ENCODE measurements around the gene DSG3.
A peak's percentile ranks its signal among the peaks of the same experiment; 100 is the strongest.

DSG3 gene

DNA sequence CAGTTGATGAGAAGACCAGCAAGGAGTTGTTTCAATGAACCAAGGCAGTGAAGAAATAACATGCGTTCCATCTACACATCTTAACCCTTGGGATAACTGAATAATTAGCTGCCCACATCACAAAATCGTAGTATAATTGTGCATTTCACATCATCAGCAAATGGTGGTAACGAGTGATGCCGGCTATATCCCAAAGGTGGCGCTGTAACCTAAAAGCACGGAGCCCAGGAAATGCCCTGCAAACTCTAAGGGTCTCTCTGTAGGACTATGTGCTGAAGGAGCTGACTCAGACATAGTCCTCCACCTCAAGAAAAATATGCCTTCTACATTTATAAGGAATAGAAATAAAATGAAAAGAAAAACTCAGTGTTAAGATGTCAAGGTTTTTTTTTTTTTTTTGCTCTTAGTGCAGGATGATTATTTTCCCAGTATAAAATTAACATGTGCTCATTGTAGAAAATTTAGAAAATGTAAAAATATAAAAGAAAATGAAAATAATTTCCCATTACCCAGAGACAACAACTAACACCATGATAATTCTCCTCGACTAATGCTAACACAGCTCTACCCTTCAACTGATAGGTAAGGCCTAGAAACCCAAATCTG lies 23.1 kb upstream of the DSG3 start:
- no peaks in the 10 kb centered on the region for H3K9me3 Mint-ChIP-seq
- ATAC-seq (no peak), DNase-seq (peak in 1 of 2 donors; percentile 3)
- no peaks in the 10 kb centered on the region for H3K4me1 Mint-ChIP-seq
- H3K4me3 Mint-ChIP-seq = no peak overlapping the region
- H3K27me3 Mint-ChIP-seq = no peaks in the 10 kb centered on the region
- H3K27ac Mint-ChIP-seq = no peak overlapping the region

DNA sequence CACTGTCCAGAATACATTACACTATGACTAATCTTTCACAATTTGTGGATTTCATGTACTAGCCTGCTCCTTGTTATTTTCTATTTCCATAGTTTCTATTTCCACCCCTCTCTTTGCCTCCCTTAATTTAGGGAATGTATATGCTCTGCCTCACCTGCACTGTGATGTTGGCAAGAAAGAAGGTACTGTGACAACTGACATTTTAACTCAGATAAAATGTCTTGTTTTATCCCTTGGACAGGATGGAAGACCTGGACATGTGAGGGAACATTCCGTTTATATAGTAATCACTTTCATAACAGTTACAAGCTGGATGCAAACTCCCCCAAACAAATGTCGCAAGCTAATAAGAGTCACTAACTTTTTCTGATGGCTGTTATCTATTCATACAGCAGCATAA lies 21.5 kb upstream of the DSG3 start:
- Mint-ChIP-seq H3K27me3 (no peaks in the 10 kb centered on the region), H3K4me1 (no peaks in the 10 kb centered on the region), H3K4me3 (no peak overlapping the region), H3K27ac (no peak overlapping the region), H3K9me3 (no peaks in the 10 kb centered on the region)
- DNase-seq (no peak), ATAC-seq (no peak)

DNA sequence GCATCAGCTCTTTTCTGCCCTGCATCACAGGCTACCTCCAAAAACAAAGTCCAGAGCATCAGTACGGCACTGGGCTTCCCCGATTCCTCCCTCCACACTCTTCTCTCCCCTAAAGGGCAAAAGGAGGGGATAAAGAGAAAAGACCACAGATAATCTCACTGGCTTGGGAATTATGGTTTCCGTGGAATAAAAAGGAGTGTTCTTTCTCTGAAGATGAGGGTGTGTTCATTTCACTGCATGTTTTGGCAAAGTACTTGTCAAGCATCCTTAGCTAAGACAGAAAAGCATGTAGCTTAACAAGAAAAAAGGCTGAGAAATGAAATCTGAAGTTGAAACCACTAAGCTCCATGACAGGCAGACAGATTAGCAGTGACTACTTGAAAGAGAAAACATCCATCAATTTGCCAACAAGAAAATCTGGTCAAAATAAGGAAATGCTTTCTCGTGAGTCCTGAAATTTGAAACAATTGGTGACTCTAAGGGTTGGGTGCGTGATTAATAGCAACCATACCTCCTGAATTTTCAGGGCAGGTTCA lies 20.6 kb upstream of the DSG3 start:
- Mint-ChIP-seq H3K4me1 (no peaks in the 10 kb centered on the region), H3K27me3 (no peaks in the 10 kb centered on the region), H3K27ac (peak overlapping the region in 1 of 2 donors; percentile 30), H3K4me3 (no peak overlapping the region), H3K9me3 (no peaks in the 10 kb centered on the region)
- ATAC-seq (no peak), DNase-seq (no peak)

DNA sequence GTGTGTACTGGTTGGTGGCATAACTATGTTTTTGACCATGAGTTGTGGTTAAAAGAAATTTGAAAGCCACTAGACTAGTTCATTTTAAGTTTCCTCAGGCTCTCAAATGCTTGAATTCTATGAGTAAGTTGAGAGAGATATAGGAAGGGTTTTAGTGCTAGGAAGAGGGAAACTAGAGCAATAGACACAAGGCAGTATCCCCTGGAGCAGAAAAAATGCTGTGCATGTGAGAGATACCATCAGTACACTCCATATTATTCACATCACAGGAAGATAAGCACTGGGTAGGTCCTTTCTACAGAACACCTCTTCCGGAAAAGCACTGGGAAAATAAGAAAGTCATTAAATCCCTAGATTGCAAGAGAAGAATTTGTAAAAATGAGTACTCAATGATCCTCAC lies 19.3 kb upstream of the DSG3 start:
- no peaks in the 10 kb centered on the region for H3K27me3 Mint-ChIP-seq
- ATAC-seq (no peak), DNase-seq (no peak)
- H3K4me3 Mint-ChIP-seq = no peak overlapping the region
- no peaks in the 10 kb centered on the region for H3K9me3 Mint-ChIP-seq
- H3K4me1 Mint-ChIP-seq = no peaks in the 10 kb centered on the region
- H3K27ac Mint-ChIP-seq = no peak overlapping the region

DNA sequence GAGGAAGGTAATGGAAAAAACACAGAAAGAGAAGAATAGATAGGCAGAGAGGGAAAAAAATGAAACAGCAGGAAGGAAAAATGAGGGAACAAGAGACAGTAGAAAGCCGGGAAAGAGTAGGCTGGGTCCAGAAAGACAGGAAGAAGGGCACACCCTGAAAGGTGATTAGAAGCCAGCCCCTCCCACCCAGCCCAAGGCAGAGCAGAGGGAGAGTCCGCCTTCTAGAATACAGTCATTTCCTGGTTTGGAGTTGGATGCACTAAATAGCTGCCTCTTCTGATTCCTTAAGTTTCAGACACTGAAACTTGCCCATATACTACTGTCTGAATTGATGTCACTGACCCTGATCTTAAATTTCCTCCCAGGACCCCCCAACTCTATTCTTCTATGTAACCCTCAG lies 17.9 kb upstream of the DSG3 start:
- Mint-ChIP-seq H3K9me3 (peaks cover 0 to 7% of the 10 kb centered on the region in 2 donors), H3K4me1 (no peaks in the 10 kb centered on the region), H3K27ac (no peak overlapping the region), H3K27me3 (no peaks in the 10 kb centered on the region), H3K4me3 (no peak overlapping the region)
- DNase-seq = no peak
- ATAC-seq = no peak

DNA sequence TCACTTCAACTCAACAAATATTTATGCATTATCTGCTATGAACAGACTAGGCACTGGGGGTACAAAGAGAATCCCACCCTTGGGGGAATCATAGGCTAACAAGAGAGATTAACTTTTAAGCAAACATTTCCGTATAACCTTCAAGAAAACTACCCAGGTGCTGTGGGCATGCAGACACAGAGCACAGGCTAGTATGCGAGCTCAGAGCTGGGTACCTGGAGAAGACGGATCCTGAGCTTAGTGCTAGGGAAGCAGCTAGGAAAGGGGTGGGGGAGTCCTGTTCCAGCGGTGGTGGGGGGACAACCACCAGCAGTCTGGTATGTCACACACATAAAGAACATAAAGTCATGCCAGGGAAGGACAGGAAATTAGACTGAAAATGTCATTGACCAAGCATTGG lies 17.5 kb upstream of the DSG3 start:
- H3K4me3 Mint-ChIP-seq = no peak overlapping the region
- H3K9me3 Mint-ChIP-seq = peaks cover 0 to 9% of the 10 kb centered on the region in 2 donors
- no peak overlapping the region for H3K27ac Mint-ChIP-seq
- no peaks in the 10 kb centered on the region for H3K27me3 Mint-ChIP-seq
- DNase-seq (no peak), ATAC-seq (no peak)
- H3K4me1 Mint-ChIP-seq = no peaks in the 10 kb centered on the region

DNA sequence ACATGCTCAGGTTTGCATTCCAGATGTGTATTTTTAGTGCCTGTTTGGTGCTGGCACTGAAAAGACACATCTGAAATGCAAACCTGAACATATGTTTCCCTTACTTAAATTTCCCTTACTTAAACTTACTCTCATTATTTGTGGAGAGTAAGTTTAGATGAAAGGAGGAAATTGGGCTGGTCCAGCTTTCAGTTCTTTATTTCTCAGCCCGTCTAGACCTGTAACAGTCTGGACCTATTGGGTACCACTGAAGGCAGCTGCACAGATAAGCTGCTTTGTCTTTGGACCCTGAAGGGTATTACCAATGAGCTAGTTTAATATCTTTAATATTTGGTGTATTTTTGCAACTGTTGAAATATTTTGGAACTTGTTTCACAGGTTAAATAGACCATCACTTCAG lies 17.0 kb upstream of the DSG3 start:
- Mint-ChIP-seq H3K27me3 (no peaks in the 10 kb centered on the region), H3K27ac (no peak overlapping the region), H3K9me3 (peaks cover 0 to 9% of the 10 kb centered on the region in 2 donors), H3K4me1 (no peaks in the 10 kb centered on the region), H3K4me3 (no peak overlapping the region)
- DNase-seq (no peak), ATAC-seq (no peak)

DNA sequence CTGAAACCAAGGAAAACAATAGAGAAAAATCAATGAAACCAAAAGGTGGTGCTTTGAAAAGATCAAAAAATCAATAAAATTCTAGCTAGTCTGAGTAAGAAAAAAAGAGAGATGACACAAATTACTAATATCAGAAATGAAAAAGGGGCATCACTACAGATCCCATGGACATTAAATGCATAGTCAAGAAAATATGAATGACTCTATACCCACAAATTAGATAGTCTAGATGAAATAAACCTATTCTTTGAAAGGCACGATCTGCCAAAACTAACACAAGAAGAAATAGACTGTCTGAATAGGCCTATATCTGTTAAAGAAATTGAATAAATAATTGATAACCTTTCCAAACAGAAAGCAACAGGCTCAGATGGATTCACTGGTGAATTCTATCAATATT lies 15.2 kb upstream of the DSG3 start:
- no peaks in the 10 kb centered on the region for H3K4me1 Mint-ChIP-seq
- ATAC-seq (no peak), DNase-seq (no peak)
- H3K4me3 Mint-ChIP-seq = no peak overlapping the region
- H3K27ac Mint-ChIP-seq = no peak overlapping the region
- no peaks in the 10 kb centered on the region for H3K27me3 Mint-ChIP-seq
- H3K9me3 Mint-ChIP-seq = peaks cover 0 to 9% of the 10 kb centered on the region in 2 donors

DNA sequence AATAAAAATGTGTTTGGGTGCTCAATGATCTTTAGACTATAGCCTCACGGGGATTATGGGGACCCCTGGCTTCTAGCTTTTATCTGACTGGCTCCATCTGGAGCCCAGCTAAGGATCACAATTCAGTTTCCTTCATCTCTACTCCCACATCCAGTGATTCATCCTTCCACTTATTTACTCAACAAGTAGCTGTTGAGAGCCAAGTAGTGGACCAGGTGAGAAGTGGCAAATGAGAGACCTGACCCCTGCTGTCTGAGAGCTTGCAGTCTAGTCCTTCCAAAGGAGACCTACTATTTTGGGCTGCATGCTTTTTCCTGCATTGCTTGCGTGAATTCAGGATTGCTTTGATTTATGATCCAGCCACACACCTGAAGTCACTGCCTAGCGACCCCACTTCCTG lies 10.7 kb upstream of the DSG3 start:
- Mint-ChIP-seq H3K9me3 (peaks cover 0 to 9% of the 10 kb centered on the region in 2 donors), H3K4me3 (no peak overlapping the region), H3K27me3 (no peaks in the 10 kb centered on the region), H3K27ac (no peak overlapping the region), H3K4me1 (no peaks in the 10 kb centered on the region)
- no peak for ATAC-seq
- DNase-seq = no peak

DNA sequence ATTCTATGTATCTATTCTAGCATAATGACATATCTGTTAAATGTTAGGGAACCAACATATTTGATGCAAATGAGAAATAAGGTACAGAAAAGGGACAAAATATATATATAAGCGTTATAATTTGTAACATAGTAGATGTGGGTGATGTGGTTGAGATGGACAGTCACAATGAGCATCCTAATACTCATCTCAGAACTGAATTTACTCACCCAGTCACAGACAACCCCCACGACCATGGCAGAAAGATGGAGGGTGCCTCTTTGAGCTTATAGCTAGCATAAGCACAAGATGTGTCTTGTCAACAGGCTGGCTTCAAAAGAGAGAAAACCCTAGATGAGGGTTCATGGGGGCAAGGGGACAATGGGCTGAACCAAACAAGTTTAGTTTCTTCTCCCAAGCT lies 9.1 kb upstream of the DSG3 start:
- ATAC-seq (no peak), DNase-seq (no peak)
- Mint-ChIP-seq H3K9me3 (peaks cover 0 to 9% of the 10 kb centered on the region in 2 donors), H3K4me3 (no peak overlapping the region), H3K27me3 (no peaks in the 10 kb centered on the region), H3K4me1 (no peaks in the 10 kb centered on the region), H3K27ac (no peak overlapping the region)

DNA sequence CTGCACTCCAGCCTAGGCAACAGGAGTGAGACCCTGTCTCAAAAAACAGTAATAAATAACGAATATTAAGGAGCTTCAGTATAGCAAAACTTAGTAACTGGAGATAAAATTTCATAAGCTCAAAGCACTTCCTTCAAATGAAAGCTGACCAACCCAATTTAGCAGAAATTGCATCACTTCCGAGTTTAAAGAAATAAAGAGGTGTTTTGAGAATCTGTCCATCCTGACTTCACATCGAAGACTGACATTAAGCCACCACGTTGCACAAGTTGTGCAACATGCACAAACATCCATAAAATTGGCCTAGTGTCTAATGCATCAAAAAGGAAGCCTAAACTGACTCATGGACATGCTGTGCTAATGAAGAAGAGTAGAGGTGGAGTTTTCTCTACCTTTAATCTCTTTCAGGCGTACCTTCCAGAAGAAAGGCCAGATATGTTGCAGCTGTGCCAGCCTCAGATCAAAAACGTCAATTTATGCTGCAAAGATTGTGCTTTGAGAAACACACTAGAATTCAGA lies 7.7 kb upstream of the DSG3 start:
- H3K4me1 Mint-ChIP-seq = no peaks in the 10 kb centered on the region
- ATAC-seq (no peak), DNase-seq (no peak)
- no peaks in the 10 kb centered on the region for H3K9me3 Mint-ChIP-seq
- no peak overlapping the region for H3K27ac Mint-ChIP-seq
- no peaks in the 10 kb centered on the region for H3K27me3 Mint-ChIP-seq
- H3K4me3 Mint-ChIP-seq = no peak overlapping the region

DNA sequence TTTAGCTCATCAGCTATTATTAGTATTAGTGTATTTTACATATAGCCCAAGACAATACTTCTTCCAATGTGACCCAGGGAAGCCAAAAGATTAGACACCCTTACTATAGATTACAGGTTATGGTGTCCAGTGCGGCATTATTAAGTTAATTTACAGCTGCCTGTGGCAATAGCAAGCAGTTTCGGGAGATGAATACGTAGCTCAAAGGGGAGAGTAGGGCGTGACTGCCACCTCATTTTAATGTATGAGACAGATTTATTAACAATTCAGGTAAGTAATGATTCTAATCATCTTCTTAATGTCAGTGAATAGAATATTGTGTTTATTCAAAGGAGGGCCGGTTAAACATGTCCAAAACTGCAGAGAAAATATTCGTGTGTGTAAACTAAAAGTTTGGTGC lies 6.8 kb upstream of the DSG3 start:
- ATAC-seq = no peak
- no peak for DNase-seq
- Mint-ChIP-seq H3K9me3 (no peaks in the 10 kb centered on the region), H3K27ac (no peak overlapping the region), H3K4me3 (no peak overlapping the region), H3K27me3 (no peaks in the 10 kb centered on the region), H3K4me1 (no peaks in the 10 kb centered on the region)

DNA sequence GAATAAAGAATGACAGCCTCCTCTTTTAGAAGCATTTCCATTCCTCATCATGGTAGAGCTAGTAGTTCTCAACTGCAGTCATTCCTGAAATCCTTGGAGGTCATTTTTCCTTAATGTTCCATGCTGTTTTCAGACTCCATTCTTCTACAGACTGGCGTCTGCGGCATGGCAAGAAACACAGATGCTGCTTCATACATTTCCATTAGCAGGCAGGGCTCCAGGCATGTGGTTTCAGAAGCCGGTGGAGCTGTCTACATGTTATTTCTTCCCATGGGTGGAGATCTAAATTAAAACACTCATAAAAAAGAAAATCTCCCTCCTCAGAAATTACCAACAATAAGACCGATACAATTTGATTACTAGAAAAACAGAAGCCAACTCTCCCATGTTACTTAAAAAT lies 6.0 kb upstream of the DSG3 start:
- Mint-ChIP-seq H3K9me3 (no peaks in the 10 kb centered on the region), H3K27me3 (no peaks in the 10 kb centered on the region), H3K4me3 (no peak overlapping the region), H3K27ac (no peak overlapping the region), H3K4me1 (no peaks in the 10 kb centered on the region)
- DNase-seq (no peak), ATAC-seq (no peak)

DNA sequence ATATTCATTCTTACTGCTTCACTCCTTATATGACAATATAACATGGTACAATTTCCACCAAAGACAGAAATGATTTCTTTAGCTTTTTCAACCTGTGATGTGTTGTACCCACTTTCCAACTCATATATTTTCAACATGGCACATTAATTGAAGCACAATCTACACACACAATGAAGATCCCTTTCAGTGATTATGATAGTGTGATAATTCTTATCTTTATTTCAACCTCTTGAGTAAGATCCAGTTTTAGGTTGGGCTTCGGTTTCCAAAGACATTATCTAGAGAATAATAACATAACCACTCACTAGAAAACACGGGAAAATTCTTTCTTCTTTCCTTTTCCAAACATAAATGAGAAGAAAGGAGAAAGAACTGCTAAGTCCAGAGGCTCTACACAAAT lies 3.4 kb upstream of the DSG3 start:
- no peak for ATAC-seq
- H3K27ac Mint-ChIP-seq = no peak overlapping the region
- no peaks in the 10 kb centered on the region for H3K4me1 Mint-ChIP-seq
- DNase-seq = no peak
- H3K9me3 Mint-ChIP-seq = no peaks in the 10 kb centered on the region
- no peak overlapping the region for H3K4me3 Mint-ChIP-seq
- H3K27me3 Mint-ChIP-seq = no peaks in the 10 kb centered on the region

DNA sequence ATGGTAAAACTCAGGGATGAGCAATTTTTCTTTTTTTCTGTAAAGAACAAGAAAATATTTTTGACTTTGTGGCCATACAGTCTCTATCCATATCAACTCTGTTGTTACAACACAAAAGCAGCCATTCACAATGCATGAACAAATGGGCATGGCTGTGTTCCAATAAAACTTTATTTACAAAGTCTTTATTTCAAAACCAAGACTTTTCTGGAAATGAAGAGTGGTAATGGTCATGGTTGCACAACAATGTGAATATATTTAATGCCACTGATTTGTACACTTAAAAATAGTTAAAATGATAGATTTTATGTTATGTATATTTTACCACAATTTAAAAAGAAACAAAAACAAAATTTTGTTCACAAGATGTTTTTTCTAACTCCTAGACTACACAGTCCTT lies 1.6 kb upstream of the DSG3 start:
- H3K9me3 Mint-ChIP-seq = no peaks in the 10 kb centered on the region
- ATAC-seq (no peak), DNase-seq (no peak)
- no peak overlapping the region for H3K4me3 Mint-ChIP-seq
- no peaks in the 10 kb centered on the region for H3K27me3 Mint-ChIP-seq
- no peaks in the 10 kb centered on the region for H3K4me1 Mint-ChIP-seq
- H3K27ac Mint-ChIP-seq = no peak overlapping the region

DNA sequence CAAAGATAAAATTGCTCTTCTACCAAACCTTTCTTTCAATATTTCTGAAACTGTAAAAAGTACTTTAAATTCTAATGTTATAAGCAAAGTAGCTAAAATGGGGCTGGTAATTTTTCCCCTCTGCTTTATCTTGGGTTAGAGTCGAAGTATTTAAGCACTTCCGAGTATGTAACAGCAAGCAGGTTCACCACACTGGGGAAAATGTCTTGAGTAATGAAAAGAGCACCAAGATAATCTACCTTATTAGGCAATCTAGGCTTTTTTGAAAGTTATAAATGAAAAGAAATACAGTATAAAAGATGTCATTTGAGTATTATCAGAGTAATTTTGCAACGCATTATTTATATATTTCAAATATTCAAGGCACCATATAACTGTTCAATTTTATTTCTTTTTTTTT lies 687 bp upstream of the DSG3 start:
- Mint-ChIP-seq H3K4me3 (no peak overlapping the region), H3K4me1 (no peaks in the 10 kb centered on the region), H3K27me3 (no peaks in the 10 kb centered on the region), H3K9me3 (no peaks in the 10 kb centered on the region), H3K27ac (no peak overlapping the region)
- DNase-seq = no peak
- ATAC-seq = no peak

DNA sequence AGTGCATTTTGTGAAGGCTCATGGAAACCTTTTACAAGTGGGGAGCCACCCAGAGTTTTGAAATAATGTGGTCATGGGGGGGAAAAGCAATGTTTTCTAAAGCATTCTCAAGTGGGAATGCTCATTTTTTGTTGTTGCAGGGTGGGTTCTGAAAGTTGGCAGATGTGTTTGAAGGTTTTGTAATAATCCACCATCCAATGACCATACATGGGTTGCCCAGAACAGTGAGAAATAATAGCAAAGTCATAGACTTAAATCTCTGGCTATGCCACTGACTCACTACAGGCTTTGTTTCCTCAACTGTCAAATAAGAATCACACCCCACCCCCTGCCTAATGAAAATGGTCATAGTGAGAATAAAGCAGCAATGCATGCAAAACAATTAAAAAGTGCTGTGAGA lies 2.9 kb downstream of the DSG3 start:
- Mint-ChIP-seq H3K9me3 (no peaks in the 10 kb centered on the region), H3K4me3 (no peak overlapping the region), H3K4me1 (no peaks in the 10 kb centered on the region), H3K27ac (no peak overlapping the region), H3K27me3 (no peaks in the 10 kb centered on the region)
- no peak for ATAC-seq
- no peak for DNase-seq
